Glomerular endothelial cell (primary cell): ENCODE measurements around the gene PLCXD3. TPM values are rescaled to one million over a fixed set of nuclear protein-coding genes. Genes with fewer than 3 reads are reported as not detected.

Experiments
- DNase-seq: peaks from one replicate; pipeline ENCODE4 v3.0.0-alpha.2; 2011; ENCODE audit warnings: low read depth, low spot score; ENCODE audit errors: extremely low read depth
- total RNA-seq: library from RNA; depleted of rRNA; stranded (reverse); fragments of >200 nt; gene quantifications from 2 replicates; pipeline ENCODE4 v1.2.3, GENCODE V29; 2015

PLCXD3 gene
- total RNA-seq, 1 donor from 2014 or later, result not detected

DNA sequence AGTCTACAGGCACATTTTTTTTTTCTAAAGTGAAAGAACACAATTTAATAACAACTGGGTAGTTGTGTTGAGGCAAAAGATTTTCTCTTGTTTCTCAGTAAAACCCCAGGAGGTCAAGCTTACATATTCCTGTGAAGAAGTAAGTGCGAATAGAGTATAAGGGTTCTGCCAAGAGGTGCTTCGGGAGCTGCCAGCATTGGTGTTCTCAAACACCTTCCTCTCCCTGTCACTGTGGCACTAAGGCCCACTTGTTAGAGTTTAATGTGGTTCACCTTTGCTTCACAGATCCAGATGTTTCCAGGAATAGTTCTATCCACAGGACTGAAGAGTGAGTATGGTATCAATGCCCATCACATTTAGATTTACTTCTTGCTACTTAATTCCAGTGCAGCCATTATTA lies 205.3 kb downstream of the PLCXD3 start:
- no peak for DNase-seq

DNA sequence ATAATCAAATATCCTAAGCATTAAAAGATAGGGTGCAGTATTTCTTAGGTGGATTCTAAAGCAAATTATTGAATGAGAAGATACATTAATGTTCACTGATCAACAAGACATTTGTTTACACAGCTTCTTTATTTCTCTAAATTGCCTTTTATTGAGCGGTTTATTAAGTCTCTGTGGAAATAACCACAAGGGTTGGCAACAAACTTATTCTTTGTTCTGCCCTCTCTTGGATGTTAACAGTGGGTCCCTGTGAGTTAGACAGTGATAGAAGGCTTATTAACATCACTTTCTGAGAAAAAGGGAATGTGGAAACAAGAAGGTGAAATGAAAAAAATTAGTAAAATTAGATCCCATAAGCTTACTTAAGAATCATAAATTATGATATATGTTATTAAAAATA lies 214.3 kb downstream of the PLCXD3 start:
- no peak for DNase-seq

DNA sequence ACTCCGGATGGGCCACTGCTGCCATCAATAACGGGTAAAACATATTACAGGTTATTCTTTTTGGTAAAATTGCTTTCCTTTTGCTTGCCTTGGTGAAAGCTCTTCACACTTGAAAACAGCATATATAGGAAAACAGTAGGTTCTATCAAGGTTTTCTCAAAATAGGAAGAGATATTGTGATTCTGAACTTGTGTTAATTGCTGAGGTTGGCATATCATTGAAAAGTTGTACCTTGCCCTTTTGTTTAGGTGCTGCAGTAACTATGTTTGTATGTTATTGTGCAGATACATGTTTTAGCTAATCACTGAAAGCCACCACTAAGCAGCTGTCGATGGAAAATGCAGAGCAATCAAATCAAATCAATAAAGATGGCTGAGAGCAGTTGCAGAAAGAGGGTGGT lies 219.1 kb downstream of the PLCXD3 start:
- no peak for DNase-seq

DNA sequence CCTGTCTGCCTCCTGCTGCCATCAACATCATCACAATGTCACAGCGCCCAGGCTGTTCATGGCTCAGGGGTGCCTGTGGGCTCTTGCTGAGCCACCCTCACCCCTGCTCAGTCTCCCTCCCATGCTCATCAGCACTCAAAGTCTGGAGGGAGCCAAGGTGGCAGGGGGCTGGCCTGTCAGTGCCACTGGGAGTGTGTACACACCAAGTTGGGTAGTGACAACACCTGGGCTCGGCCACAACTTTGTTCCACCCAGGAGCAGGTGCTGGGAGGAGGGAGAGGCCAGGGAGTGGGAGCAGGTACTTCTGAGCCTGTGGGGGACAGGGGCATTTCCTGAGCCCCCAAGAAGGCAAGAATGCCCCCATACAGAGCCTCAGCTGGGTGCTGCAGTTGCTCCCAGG lies 219.6 kb downstream of the PLCXD3 start:
- no peak for DNase-seq

DNA sequence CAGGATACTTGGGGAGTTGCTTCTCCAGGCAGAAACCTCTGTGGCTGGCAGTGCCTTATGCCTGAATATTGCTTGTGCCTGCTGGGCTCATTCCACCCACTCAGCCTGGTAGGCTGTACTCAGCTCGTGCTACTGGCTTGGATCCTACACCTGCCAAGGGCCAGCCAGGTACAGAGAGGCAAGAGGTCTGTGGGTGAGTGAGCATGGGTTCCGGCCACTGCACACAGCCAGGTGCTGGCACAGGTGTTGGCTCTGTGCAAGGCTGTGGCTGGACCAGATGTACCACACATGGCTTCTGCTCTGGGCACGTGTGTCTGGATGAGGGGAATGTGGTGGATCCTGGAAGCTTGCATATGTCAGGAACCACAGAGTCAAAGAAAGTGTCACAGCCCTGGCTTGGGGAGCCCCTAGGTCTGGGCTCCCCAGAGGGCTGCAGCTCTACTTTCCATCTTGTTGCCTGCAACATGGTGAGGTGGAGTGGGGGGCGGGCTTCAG lies 220.4 kb downstream of the PLCXD3 start:
- DNase-seq, result no peak

DNA sequence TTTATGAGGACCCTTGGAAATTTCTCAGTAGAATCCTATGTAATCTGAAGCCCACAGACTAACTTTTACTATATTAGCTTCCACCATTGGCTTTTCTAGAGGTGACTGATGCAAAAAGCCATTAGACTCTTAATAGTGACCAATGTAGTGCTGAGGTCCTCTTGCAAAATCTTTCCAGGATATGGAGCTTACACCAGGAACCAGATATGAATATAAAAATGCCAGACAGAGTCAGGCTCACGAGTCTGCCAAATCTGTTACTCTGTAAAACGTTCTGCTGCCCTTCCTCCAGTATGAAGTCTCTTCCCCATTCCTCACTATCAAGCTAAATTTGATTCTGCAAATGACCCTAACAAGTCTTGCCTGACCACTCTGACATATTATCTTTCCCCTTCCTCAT lies 223.7 kb downstream of the PLCXD3 start:
- DNase-seq, result no peak

DNA sequence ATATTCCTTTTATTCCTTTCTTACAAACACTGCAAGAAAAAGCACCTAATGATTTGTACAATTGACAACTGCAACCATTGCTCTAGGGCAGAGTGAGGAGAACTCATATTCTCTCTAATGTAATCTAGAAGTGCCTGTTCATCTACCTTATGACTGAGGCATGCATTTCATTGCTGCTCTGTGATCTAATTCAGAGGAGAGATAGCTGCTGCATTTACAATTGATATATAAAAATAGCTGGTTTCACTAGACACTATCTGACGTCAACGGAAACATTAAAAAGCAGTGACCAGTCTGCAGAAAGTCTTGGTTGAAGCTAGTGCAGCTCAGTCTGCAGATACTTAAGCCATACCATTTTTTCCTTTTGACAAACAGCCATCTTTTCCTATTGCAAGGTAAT lies 224.2 kb downstream of the PLCXD3 start:
- DNase-seq, result no peak

DNA sequence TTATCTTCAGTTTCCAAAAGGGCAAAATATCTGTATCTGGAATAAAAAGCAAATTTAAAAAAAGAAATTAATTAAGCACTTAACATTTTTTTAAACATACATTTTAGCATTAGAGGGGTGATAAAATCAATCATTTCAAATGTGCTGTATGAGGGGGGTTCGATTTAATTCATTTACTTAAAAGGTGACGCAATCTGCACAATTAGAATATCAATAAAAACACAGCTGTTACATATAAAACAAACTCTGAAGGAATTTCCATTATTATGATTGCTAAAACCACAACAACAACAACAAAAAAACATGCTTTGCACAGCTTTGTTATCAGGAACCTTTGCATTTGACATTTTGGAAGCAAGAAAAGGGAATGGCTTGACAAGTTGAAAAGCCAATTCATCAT lies 225.5 kb downstream of the PLCXD3 start:
- no peak for DNase-seq

DNA sequence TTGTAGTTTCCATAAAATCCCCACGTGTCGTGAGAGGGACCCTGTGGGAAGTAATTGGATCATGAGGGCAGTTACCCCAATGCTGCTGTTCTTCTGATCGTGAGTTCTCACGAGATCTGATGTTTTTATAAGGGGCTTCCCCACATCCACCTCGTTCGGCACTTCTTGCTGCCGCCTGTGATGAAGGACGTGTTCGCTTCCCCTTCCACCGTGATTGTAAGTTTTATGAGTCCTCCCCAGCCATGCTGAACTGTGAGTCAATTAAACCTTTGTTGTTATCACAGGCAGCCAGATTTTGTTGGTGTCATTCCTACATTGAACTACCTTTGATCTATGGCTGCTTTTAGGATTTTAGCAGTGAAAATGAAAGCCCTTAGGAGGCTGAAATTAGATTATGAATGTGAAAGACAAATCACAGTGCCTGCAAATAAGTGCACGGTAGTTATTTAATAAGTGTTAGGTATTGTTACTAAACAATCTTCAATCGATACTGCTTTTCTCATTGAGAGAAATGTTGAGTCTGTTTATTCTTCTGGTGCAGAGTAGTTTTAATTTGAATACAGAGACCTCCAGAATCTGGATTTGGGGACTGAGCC lies 229.1 kb downstream of the PLCXD3 start:
- no peak for DNase-seq

DNA sequence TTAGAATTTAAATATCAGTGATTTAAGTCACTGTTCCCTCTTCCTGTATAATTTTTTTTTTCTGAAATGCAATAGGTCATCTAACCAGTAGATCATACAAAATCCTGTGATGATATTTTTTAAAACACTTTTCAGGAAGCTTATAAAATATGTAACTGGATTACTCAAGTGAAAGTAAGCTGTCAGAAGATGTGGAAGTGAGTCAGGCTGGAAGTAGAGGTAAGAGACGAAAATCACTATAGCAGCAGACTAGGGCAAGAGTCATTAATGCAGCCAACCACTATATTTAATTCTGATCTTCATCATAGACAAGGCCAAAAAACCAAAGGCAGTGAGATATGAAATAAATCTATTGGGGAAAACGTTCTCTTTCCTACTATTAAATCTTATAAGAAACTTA lies 231.4 kb downstream of the PLCXD3 start:
- no peak for DNase-seq

DNA sequence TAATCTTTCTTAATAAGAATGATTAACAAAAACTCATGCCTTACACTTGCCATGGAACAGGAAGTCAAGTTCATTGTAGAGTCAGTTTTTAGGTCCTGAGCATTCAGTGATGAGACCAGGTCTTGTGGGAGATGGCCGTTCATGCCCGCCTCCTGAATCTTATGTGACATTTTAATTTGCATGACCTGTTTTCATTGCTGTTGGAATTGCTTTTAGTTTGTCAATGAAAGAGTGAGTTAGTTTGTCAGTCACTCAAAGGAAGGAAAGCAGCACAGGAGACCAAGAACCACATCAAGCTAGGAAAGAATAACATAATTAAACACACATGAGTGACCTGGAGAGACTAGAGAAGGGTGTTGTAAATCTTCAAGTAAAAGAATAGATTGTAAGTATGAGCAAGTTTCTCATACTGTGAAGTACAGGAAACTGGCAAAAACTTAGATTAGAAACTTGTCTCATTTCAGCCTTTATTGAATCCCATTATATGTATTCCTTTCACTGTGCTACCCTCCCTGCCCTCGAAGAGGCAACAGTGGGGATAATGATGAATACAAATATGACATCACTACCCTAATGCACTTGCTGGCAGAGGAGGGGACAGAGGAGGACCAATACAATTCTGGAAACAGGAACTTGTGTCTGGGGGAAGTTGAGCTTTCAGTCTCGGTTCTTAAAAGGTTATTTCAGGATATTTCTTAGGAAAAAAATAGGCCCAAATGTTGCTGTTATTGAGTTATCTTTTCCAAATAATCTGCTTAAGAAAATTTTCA lies 232.7 kb downstream of the PLCXD3 start:
- DNase-seq, result no peak

DNA sequence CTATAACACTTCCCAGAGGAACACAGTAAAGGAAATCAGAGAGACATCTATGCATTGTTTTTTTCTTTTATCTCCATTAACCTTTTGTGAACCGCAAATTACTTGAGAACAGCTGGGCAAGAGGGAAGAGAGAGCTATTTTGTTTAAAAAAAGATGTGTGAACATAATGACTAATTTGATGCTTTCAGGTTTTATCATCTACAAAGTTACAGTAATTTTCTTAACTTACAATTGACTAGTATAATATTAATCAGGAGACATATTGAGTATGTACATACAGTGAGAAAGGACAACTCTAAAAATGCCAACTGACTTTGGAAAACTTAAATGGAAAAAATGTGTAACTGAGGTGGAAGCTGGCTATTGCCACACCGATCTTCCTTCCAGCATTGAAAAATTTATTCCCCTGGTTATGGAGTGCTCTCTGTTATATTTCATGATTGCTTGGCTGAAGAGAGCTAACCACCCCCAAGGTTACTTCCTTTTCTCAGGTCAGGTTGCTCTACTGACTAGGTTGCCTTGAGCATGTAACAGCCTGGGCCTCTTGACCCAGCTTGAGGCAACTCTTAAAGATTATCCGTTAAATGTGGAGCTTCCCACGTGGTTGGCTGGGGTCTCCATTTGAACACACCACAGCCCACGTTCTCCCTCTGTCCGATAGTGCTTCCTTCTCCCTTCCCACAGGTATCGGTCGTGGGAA lies 234.4 kb downstream of the PLCXD3 start:
- DNase-seq, result no peak

DNA sequence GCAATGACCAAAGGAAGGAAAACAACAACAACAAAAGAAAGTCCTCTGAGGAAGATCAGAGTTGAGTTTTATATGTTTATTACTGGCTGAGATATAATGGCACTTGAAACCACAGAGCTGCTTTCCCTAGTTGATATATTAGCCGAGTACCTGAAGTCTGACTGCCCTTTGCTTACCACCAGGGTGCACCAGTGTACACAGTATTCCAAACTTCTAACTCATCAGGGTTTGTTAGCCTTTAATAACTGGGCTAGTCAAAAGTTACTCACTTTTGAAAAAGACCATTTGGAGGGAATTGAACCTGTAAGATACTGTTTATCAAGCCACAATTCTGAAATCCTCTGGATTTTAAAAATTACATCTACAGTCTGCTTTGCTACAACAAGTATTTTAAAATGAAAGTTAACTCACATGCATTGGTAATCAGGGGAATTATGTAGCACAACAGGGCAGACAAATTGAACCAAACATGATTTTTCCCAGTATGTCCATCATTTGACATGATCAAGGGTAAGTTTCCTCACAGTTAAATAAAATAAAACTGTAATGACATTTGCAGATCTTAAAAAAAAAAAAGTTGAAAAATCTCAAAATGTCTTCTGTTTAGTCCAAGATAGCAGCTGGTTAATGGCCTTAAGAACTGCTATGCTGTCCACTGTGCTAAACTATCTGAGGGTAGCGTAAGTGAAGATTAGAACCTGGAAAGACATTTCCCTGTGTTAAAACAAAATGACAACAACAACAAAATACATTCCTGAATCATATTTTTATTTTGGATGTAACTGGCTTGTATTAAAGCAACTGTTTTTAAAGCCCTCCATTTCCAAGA lies 239.8 kb downstream of the PLCXD3 start:
- DNase-seq, result no peak

DNA sequence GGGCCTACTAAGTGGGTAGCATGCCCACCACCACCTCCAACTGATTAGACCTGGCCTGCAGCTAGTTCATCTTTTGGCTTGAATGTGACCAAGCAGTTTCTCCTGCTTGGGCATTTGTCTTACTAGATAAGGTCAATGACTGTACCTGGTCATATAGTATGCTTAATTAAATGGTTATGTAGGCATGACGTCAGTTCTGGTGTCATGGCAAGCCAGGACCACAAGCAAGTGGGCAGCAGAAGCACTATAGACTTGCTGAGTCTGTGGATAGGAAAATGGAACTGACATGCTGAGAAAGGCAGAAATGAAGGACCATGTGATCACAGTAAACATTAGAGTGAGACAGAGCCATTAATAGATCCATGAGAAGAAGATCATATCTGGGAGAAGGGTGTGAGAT lies 241.5 kb downstream of the PLCXD3 start:
- no peak for DNase-seq

DNA sequence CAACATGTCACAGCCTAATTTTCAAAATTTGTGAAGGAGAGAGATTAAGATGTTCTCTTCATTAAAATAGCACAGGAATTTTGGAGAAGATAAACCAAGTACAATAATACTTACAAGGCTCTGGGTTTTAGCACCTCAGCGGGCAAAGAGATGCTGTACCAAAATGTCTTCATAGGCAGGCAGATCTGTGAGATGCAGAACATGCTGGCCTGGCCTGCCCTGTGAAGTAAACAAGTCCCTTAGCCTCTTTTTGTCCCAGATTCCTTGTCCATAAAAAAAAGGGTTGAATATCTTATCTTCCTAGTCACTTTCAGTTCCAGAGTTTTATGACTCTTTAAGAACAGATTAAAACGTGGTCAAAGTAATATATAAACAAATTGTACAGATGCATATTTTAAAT lies 244.0 kb downstream of the PLCXD3 start:
- no peak for DNase-seq

DNA sequence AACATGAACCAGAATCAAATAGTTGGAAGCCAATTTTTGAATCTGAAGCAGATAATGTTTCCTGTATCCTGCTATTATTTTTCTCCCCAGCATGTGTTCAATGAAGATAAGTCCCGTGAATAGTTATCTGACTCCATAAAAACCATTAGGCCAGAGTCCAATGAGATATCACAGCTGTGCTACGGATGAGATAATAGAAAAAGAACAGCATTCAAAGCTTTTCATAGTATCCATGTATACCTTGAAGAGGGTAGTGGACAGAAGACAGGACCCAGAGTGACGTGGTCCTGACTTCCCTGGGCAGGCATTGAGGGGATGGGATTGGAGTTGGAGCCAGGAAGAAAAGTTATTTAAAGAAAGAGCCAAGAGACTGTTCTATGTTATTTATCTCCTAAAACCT lies 246.4 kb downstream of the PLCXD3 start:
- DNase-seq, result no peak

DNA sequence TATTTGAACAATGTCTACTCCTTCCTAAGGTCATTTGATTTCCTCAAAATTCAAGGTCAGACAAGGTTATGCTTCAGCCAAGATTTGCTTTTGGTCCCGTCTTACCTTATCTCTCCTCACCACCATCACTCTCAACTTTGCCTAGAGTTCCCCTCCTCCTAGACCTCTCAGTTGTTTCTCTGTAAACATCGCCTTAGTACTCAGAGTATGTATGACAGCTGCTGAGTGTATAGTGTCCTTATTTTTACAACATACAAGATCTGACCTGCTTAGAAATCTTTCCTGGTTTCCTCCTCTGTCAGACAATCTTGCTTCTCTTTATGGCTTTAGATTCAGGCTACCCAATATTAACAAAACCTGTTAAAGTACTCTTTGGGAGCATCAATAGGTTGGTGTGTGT lies 247.1 kb downstream of the PLCXD3 start:
- DNase-seq, result no peak
